Breast epithelium (tissue), 3 donors: Measurements from ENCODE around the gene PTGES2.

ENCODE experiments used
- CTCF ChIP-seq, 3 donors: fragments of 450-650 bp; IDR thresholded peaks; one replicate each; pipeline ENCODE4 v1.5.1; 2016 to 2017; ENCODE audit warnings: antibody characterized with exemption in 3 of 3, mild to moderate bottlenecking in 3 of 3, moderate library complexity in 3 of 3
- POLR2A ChIP-seq: fragments of 450-650 bp; IDR thresholded peaks from one replicate; pipeline ENCODE4 v1.6.1; 2016; ENCODE audit warnings: antibody characterized with exemption, mild to moderate bottlenecking, moderate library complexity

GRCh38 chr9:128096616-128097536 is 30.7 kb downstream of the PTGES2 start:
- no peak for TF ChIP-seq CTCF (IDR thresholded peaks at IDR 0.05)
- TF ChIP-seq POLR2A: no peak
